Activated naive CD4-positive, alpha-beta T cell treated with anti-CD3 and anti-CD28 coated beads, Interleukin-2, amount 50 U/mL, for 24 hours (primary cell): Measurements from ENCODE around the gene TEX51.

Experiments
- H3K27ac Mint-ChIP-seq: one replicate; pipeline ENCODE4 v1.8.0; 2021; ENCODE audit warnings: mild to moderate bottlenecking, mixed read lengths
- H3K27me3 Mint-ChIP-seq: one replicate; pipeline ENCODE4 v1.8.0; 2021; ENCODE audit warnings: mixed read lengths
- H3K36me3 Mint-ChIP-seq: one replicate; pipeline ENCODE4 v1.8.0; 2021; ENCODE audit warnings: mixed read lengths
- H3K4me1 Mint-ChIP-seq: one replicate; pipeline ENCODE4 v1.8.0; 2021; ENCODE audit warnings: mixed read lengths
- H3K4me3 Mint-ChIP-seq: one replicate; pipeline ENCODE4 v1.8.0; 2021; ENCODE audit warnings: mild to moderate bottlenecking, mixed read lengths
- H3K9me3 Mint-ChIP-seq: one replicate; pipeline ENCODE4 v1.8.0; 2021; ENCODE audit warnings: mixed read lengths

TEX51 gene

DNA sequence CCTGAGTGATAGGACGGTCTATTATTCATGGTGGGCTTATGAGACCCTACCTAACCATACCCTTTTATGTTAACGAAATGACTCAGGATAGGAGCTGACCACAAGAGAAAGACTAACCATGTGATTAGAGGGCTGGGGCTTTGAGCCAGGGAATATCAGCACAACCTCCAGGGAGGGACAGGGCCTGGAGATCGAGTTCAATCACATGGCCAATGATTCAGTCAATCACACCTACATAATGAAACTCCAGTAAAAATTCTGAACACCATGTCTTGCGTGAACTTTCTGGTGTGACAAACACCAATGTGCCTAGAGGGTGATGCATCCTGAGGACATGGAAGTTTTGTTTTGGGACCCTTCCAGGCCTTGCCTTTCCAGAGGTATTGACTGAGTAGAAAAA lies 2.2 kb upstream of the TEX51 start:
- no peak overlapping the region for H3K27ac Mint-ChIP-seq
- no peaks in the 10 kb centered on the region for H3K4me1 Mint-ChIP-seq
- no peak overlapping the region for H3K4me3 Mint-ChIP-seq
- no peaks in the 10 kb centered on the region for H3K36me3 Mint-ChIP-seq
- H3K27me3 Mint-ChIP-seq, result peaks cover 5% of the 10 kb centered on the region
- H3K9me3 Mint-ChIP-seq, result peaks cover 6% of the 10 kb centered on the region

DNA sequence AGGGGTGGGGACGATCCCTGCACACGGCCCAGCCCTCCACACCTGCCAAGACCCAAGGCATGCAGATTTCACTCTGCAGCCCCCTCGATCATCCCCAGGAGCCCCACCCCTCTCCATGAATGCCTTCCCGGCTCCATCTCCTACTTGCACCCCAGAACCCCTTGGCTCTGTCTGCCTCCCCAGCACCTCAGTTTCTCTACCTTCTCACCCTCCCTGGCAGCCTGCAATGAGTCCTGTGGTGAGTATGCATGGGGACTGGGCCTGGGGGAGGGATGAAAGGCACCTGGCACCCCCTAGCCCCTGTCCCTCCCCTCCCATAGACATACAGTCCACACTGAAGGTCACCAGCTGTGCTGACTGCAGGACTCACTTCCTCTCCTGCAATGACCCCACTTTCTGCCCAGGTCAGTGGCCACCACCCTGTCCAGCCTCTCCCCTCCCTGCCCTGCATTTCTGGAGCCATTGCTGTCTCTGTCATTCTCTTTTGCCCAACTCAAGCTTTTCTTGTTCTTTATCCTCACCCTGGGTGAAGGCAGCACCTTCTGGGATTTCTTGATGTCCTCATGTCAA lies 1.0 kb downstream of the TEX51 start:
- no peak overlapping the region for H3K27ac Mint-ChIP-seq
- H3K36me3 Mint-ChIP-seq, result no peaks in the 10 kb centered on the region
- H3K4me3 Mint-ChIP-seq, result no peak overlapping the region
- no peaks in the 10 kb centered on the region for H3K4me1 Mint-ChIP-seq
- H3K27me3 Mint-ChIP-seq, result peaks cover 6% of the 10 kb centered on the region
- peaks cover 12% of the 10 kb centered on the region for H3K9me3 Mint-ChIP-seq

DNA sequence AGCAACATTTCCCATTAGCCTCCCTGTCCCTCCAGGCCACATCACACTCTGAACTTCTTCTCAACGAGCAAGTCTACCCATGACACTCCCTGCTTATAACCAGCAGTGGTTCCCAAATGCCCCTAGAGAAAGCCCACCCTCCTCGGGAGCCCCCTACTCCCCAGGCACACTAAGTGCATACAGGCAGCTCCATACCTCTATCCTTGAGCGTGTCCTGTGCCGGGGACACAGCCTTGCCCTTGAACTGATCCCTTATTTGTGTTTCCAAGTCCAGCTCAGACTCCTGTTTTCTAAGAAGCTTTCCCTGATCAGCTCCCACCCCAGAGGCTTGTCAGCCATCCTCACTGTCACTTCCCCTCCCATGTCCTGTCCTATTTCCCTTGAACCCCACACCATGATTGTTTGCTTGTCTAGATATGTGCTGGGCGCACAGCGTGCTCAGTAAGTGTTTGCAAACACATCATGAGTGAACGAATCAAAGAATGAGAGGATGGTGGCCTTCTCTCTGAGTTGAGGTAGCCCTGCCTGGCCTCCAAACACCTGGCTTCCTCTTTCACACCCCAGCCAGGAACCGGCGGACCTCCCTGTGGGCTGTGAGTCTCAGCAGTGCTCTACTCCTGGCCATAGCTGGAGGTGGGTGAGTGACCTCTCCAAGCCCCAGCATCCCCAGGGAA lies 2.1 kb downstream of the TEX51 start:
- H3K4me3 Mint-ChIP-seq, result no peak overlapping the region

DNA sequence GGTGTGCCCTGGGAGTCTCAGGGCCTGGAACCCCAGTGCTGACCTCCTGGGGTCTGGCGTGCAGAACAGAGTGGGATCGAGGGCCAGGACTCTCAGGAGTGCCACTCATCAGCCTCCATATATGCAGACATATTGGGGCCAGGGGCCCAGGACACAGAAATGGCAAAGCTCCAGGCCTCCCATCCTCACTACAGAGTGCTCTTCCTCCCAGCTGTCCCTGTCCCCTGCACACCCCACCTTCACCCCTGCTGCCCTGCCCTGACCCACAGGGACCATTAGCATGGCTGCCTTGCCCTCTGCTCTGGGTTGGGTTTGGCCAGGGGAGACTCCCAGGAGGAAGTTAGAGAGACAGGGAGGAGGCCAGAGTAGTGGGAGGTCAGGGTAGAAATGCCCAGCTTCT lies 2.8 kb downstream of the TEX51 start:
- no peaks in the 10 kb centered on the region for H3K4me1 Mint-ChIP-seq
- no peak overlapping the region for H3K27ac Mint-ChIP-seq
- H3K36me3 Mint-ChIP-seq, result no peaks in the 10 kb centered on the region
- H3K9me3 Mint-ChIP-seq, result peaks cover 12% of the 10 kb centered on the region
- no peak overlapping the region for H3K4me3 Mint-ChIP-seq
- peaks cover 6% of the 10 kb centered on the region for H3K27me3 Mint-ChIP-seq

More for the DNA sequence above, 2.1 kb downstream of the TEX51 start:
- no peaks in the 10 kb centered on the region for H3K4me1 Mint-ChIP-seq
- H3K9me3 Mint-ChIP-seq, result peaks cover 12% of the 10 kb centered on the region
- peaks cover 6% of the 10 kb centered on the region for H3K27me3 Mint-ChIP-seq
- no peak overlapping the region for H3K27ac Mint-ChIP-seq
- no peaks in the 10 kb centered on the region for H3K36me3 Mint-ChIP-seq

DNA sequence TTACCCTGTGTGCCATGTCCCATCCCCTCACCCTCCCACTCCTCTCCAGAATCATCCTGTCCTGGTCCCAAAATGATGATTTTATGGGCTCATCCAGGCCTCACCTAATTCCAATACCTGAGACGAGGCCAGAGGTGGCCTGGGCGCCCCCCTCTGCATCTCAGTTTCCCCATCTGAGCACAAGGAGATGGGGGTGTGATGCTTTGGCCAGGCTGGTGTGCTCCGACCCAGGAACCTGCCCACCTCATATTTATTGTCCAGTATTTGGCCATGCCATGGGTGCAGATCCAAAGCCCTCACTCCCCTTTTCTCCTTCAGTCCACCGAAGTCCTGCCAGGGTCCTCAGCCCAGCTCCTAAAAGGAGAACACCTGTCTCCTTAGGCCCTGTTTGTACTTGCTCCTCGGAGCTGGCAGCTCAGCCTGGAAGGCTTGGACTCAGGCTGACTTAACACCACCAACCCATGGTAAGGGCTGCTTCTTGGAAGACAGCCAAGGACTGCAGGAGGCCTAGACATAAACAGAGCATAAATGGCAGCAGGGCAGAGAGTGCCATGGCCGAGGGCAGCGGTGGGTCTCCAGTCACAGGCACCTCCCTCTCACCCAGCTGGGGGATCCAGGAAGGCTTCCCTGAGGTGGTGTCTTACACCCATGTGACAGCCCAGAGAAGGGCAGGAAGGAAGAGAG lies 3.6 kb downstream of the TEX51 start:
- Mint-ChIP-seq H3K4me1 (no peaks in the 10 kb centered on the region), H3K9me3 (peaks cover 12% of the 10 kb centered on the region), H3K36me3 (no peaks in the 10 kb centered on the region), H3K4me3 (no peak overlapping the region), H3K27ac (no peak overlapping the region), H3K27me3 (peaks cover 6% of the 10 kb centered on the region)

DNA sequence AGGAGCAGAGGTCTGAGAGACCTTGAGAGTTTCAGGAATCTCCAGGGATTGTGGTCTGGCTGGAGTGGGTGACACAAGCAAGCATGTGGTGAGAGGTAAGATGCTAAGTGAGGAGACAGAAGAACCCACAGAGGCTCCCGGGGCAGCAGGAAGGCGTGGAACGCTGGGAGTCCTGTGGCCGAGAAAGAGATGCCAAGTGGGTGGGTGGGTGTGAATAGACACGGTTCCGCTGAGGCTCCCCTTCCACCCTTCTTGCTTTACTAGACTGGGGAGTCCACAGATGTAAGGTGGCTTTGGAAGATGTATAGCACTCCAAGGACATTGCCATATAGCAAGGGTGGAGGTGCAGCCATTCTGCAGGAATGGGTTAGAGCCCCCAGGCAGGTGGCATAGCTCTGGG lies 4.2 kb downstream of the TEX51 start:
- Mint-ChIP-seq H3K4me3 (no peak overlapping the region), H3K36me3 (no peaks in the 10 kb centered on the region), H3K9me3 (peaks cover 9% of the 10 kb centered on the region), H3K4me1 (no peaks in the 10 kb centered on the region), H3K27me3 (peaks cover 6% of the 10 kb centered on the region), H3K27ac (no peak overlapping the region)

DNA sequence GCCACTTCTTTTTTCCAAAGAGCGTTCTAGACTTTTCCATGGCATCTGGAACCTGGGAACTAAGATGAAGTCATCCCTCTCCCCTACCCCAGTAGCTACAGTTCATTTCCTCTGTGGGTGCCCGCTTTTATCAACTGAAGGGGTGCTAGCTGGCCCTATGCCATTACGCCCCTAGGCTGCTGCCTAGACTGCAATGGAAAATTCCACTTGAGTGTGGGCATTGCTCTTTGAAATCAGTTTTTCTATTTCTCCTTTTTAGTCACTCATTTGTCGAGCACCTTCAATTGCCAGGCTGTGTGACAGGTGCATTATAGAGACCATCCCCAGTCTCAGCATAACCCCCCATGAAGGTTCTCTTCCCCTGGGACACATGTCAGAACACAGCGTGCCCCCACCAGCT lies 7.3 kb downstream of the TEX51 start:
- Mint-ChIP-seq H3K4me3 (no peak overlapping the region), H3K9me3 (peaks cover 6% of the 10 kb centered on the region), H3K36me3 (no peaks in the 10 kb centered on the region), H3K27ac (no peak overlapping the region), H3K27me3 (peaks cover 3% of the 10 kb centered on the region), H3K4me1 (no peaks in the 10 kb centered on the region)

DNA sequence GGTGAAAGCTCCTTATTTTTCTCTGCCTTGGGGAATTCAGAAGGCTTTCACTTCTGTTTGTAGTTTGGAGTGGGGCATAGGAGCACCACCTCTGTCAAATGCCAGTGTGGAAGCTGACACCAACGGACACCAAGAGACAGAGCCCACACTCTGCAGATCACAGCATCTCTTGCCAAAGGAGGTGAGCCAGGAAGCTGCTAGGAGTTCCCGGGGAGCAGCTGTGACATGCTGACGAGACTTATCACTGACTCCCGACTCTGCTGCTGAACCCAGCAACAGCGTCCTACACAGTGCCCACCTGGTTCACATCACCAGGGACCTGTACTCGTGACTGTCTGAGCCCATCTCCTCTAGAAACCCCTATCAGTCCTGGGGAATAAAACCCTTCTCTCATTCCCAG lies 8.1 kb downstream of the TEX51 start:
- H3K4me1 Mint-ChIP-seq, result no peaks in the 10 kb centered on the region
- peaks cover 3% of the 10 kb centered on the region for H3K27me3 Mint-ChIP-seq
- H3K27ac Mint-ChIP-seq, result no peak overlapping the region
- H3K4me3 Mint-ChIP-seq, result no peak overlapping the region
- H3K36me3 Mint-ChIP-seq, result no peaks in the 10 kb centered on the region
- H3K9me3 Mint-ChIP-seq, result peaks cover 6% of the 10 kb centered on the region

DNA sequence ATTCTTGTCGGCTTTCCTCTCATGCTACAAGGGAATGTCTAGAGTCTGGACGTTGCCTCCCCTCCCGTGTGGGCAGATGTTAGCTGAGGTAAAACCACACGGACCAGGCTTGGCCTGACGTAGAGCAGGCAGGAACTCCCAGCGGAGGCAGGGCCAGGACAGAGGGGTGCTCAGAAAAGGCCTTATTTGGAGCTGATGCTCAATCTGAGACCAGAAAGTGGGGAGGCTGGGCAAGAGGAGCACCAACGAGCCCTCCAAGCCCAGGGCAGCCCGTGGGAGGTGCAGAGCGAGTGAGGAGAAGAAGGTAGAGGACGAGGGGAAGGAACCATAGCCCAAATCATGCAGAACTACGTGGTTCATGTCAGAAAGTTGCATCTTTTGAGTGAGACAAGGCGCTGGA lies 9.0 kb downstream of the TEX51 start:
- peaks cover 3% of the 10 kb centered on the region for H3K27me3 Mint-ChIP-seq
- H3K9me3 Mint-ChIP-seq, result peaks cover 6% of the 10 kb centered on the region
- H3K36me3 Mint-ChIP-seq, result no peaks in the 10 kb centered on the region
- no peaks in the 10 kb centered on the region for H3K4me1 Mint-ChIP-seq
- H3K4me3 Mint-ChIP-seq, result no peak overlapping the region
- H3K27ac Mint-ChIP-seq, result no peak overlapping the region

DNA sequence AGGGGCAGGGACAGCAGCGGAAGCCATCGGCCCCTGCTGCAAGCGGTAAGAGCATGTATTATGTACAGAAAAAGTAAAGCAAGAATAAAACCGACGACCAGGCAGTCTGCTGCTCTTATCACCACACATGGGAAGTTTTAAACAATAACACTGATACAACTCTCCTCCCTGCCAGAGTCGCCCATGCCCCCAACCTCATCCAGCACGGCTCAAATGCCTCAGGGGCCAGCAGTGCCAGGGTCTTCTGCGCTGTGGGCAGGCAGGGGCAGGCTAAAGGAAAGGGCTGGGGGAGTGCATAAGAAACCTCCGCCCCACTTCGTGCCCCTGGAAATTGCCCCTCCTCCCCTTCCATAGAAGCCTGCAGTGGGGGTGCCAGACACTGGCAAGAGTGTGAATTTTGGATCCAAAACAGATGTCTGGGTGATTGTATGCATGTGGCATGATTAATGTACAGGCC lies 10.1 kb downstream of the TEX51 start:
- H3K27ac Mint-ChIP-seq, result no peak overlapping the region
- H3K27me3 Mint-ChIP-seq, result peaks cover 3% of the 10 kb centered on the region
- H3K9me3 Mint-ChIP-seq, result peaks cover 6% of the 10 kb centered on the region
- H3K4me1 Mint-ChIP-seq, result no peaks in the 10 kb centered on the region
- no peak overlapping the region for H3K4me3 Mint-ChIP-seq
- no peaks in the 10 kb centered on the region for H3K36me3 Mint-ChIP-seq

DNA sequence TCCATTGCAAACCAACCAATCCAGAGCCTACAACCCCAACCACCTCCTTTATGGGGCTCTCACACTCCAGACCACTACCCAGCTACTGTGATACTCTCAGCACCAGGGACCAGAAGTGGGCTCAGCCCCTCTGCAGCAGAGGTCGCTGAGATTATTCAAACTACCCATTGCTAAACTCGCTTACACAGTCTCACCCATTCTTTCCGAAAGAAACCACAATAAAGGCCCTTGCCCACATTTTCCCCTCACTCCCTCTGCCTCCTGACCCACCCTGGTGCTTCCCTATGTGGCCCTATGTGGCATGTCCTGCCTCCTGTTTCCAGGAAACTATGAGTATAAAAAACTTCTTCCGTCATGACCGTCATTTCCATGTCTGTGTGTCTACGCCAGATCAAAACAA lies 10.7 kb downstream of the TEX51 start:
- Mint-ChIP-seq H3K4me3 (no peak overlapping the region), H3K27ac (no peak overlapping the region), H3K27me3 (peaks cover 2% of the 10 kb centered on the region), H3K36me3 (no peaks in the 10 kb centered on the region), H3K9me3 (peaks cover under 1% of the 10 kb centered on the region), H3K4me1 (no peaks in the 10 kb centered on the region)

DNA sequence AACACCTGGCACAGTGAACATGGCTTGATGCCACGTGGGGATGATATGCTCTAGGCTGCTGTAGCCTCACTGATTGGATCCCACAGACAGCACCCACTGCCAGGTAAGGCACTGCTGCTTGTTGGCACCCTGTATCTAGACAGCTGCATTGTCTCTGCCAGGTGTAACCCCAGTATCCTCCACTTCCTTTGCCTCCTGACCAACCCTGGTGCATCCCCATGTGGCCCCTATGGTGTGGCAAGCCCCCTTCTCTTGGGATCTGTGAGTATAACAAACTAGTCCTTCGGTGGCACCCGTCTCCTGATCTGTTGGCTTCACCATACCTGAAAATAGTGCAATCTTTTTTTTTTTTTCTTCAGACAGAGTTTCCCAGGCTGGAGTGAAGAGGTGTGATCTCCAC lies 11.1 kb downstream of the TEX51 start:
- Mint-ChIP-seq H3K4me1 (no peaks in the 10 kb centered on the region), H3K27ac (no peak overlapping the region), H3K9me3 (no peaks in the 10 kb centered on the region), H3K36me3 (no peaks in the 10 kb centered on the region), H3K4me3 (no peak overlapping the region), H3K27me3 (peaks cover 2% of the 10 kb centered on the region)

DNA sequence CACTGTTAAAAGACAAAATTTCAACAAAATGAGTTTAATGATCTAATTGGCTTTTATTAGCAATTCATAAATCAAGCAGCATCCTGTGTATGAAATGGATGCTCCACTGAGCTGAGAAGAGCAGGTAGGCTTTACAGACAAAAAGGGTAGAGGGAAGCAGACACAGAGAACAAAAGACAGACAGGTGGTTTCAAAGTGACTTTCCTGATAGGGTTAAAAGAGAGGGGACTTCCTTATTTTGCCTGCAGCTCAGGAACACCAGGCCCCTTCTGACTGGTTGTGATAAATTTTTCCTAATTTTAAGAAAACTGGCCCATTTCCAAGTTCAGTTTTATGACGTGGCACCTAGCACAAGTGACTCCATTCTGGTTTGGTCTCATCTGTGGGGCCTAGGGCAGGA lies 11.9 kb downstream of the TEX51 start:
- Mint-ChIP-seq H3K9me3 (no peaks in the 10 kb centered on the region), H3K27me3 (peaks cover 2% of the 10 kb centered on the region), H3K4me1 (no peaks in the 10 kb centered on the region), H3K27ac (no peak overlapping the region), H3K36me3 (no peaks in the 10 kb centered on the region), H3K4me3 (no peak overlapping the region)

DNA sequence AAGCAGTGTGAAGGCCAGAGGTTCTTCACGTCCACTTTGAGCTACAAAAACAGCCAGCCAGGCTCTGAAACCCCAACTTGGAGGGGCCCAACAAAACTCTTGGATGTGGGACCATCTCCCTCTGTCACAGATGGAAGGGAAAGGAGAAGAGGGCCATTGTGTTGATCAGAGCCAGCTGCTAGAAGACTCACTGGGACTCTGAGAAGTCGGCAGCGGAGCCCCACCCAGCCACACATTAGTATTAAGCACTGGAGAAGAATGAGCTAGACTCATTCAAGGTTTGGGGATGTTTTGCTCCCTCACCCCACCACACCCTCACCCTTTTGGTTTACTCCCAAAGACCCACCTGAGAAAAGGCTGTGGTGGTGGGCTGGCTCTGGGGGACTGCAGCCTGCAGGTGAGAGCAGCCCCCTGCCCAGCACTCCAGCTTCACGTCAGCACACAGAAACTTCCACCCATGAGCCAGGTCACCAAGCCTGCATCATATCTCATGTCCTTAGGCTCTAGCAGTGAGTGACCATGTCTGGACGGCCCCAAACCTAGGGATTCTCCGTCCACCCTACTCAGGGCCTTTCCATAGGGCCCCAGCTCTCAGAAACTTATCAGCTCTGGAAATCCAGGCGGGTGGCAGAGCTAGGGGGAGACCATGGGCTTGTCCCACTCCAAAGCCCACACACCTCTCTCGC lies 12.6 kb downstream of the TEX51 start:
- H3K4me1 Mint-ChIP-seq, result no peaks in the 10 kb centered on the region
- no peak overlapping the region for H3K4me3 Mint-ChIP-seq
- H3K27me3 Mint-ChIP-seq, result peaks cover 3% of the 10 kb centered on the region
- no peak overlapping the region for H3K27ac Mint-ChIP-seq
- H3K36me3 Mint-ChIP-seq, result no peaks in the 10 kb centered on the region
- H3K9me3 Mint-ChIP-seq, result no peaks in the 10 kb centered on the region

DNA sequence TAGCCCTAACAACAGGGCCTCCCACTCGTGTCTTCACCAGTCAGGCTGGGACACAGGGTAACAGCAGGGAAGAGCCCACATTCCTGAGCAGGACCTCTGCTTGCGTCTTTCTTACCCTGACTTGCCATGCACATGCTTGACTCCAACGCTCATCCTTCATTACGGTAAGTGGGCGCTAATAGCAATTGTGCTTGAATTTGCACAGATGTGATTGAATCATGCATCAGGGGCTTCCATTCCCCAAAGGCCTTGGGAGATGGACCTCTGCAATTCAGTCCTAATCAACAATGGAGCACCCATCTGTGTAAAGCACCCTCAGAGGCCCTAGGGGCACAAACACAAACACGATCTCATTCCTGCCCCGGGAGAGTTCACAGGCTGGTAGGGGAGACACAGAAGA lies 13.5 kb downstream of the TEX51 start:
- Mint-ChIP-seq H3K27ac (no peak overlapping the region), H3K4me3 (no peak overlapping the region), H3K36me3 (no peaks in the 10 kb centered on the region), H3K27me3 (peaks cover 5% of the 10 kb centered on the region), H3K9me3 (no peaks in the 10 kb centered on the region), H3K4me1 (no peaks in the 10 kb centered on the region)

DNA sequence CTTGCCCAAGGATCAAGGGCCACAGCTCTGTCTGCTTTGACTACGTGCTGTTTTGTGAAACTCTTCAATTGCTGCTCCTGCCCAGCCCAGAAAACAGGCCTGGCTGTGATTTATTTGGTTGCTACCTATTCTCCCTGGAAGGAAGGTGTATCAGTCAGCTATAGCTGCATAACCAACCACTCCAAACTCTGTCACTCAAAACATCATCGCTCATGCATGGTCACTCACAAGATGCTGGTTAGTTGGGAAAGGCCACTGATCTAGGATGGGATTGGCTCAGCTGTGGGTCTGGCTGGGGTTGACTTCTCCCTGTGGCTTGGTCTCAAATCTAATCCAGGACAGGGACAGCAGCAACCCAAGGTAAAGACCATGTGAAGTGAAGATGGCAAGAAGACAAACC lies 14.6 kb downstream of the TEX51 start:
- Mint-ChIP-seq H3K36me3 (no peaks in the 10 kb centered on the region), H3K9me3 (no peaks in the 10 kb centered on the region), H3K27me3 (peaks cover 5% of the 10 kb centered on the region), H3K4me3 (no peak overlapping the region), H3K4me1 (no peaks in the 10 kb centered on the region), H3K27ac (no peak overlapping the region)
